Stimulated activated CD4-positive, alpha-beta T cell treated with anti-CD3 and anti-CD28 coated beads, Interleukin-2, amount 100 ng/mL, for 48 hours (primary cell): Measurements from ENCODE around the gene TEX11.
A peak's percentile ranks its signal among the peaks of the same experiment; 100 is the strongest.
"Not testable (repeated sequence)": the region's sequence is repeated elsewhere in the genome, so short reads cannot be mapped to it uniquely, and the experiment has no call there.

Source experiments
- DNase-seq, 2 donors: peaks; one replicate each; pipeline ENCODE4 v3.0.0-alpha.2; 2020

TEX11 gene

GRCh38 chrX:70755850-70756249 lies 152.7 kb downstream of the TEX11 start:
- DNase-seq: peak; percentile 32 to 49

GRCh38 chrX:70754169-70754848 lies 154.2 kb downstream of the TEX11 start:
- no peak for DNase-seq

GRCh38 chrX:70733774-70734173 lies 174.7 kb downstream of the TEX11 start:
- DNase-seq: not testable (repeated sequence)

- not testable (repeated sequence) for DNase-seq
These were observed 180.6 kb downstream of the TEX11 start for GRCh38 chrX:70727961-70728360.

GRCh38 chrX:70720721-70721120 lies 187.8 kb downstream of the TEX11 start:
- no peak for DNase-seq

GRCh38 chrX:70711336-70711735 lies 197.2 kb downstream of the TEX11 start:
- not testable (repeated sequence) for DNase-seq

- DNase-seq: no peak
These were observed 214.0 kb downstream of the TEX11 start for GRCh38 chrX:70694339-70695122.

GRCh38 chrX:70679455-70679854 lies 229.1 kb downstream of the TEX11 start:
- DNase-seq: not testable (repeated sequence)

GRCh38 chrX:70675284-70675683 lies 233.2 kb downstream of the TEX11 start:
- no peak for DNase-seq

GRCh38 chrX:70672326-70672725 lies 236.2 kb downstream of the TEX11 start:
- no peak for DNase-seq

GRCh38 chrX:70669120-70669519 lies 239.4 kb downstream of the TEX11 start:
- no peak for DNase-seq

- no peak for DNase-seq
These were observed 243.8 kb downstream of the TEX11 start for GRCh38 chrX:70664726-70665125.

- DNase-seq: not testable (repeated sequence)
These were observed 247.4 kb downstream of the TEX11 start for GRCh38 chrX:70661124-70661523.

GRCh38 chrX:70657546-70657945 lies 251.0 kb downstream of the TEX11 start:
- not testable (repeated sequence) for DNase-seq

GRCh38 chrX:70656304-70656703 lies 252.2 kb downstream of the TEX11 start:
- no peak for DNase-seq

GRCh38 chrX:70647910-70648309 lies 260.6 kb downstream of the TEX11 start:
- DNase-seq: not testable (repeated sequence)

- no peak for DNase-seq
These were observed 272.3 kb downstream of the TEX11 start for GRCh38 chrX:70636218-70636617.

GRCh38 chrX:70635669-70636068 lies 272.8 kb downstream of the TEX11 start:
- DNase-seq: no peak

- DNase-seq: no peak
These were observed 273.3 kb downstream of the TEX11 start for GRCh38 chrX:70635227-70635626.

GRCh38 chrX:70621743-70622142 lies 286.8 kb downstream of the TEX11 start:
- no peak for DNase-seq

GRCh38 chrX:70618467-70618866 lies 290.0 kb downstream of the TEX11 start:
- no peak for DNase-seq

GRCh38 chrX:70613295-70613694 lies 295.2 kb downstream of the TEX11 start:
- DNase-seq: no peak

- DNase-seq: no peak
These were observed 303.2 kb downstream of the TEX11 start for GRCh38 chrX:70605352-70605751.

- peak; percentile 7 to 19 for DNase-seq
These were observed 316.4 kb downstream of the TEX11 start for GRCh38 chrX:70592091-70592490.
